H1 (cell line): ENCODE data around the gene WRAP73.

ENCODE experiments used
- CEBPB ChIP-seq: IDR thresholded peaks from 2 replicates; pipeline ENCODE4 v1.6.1; 2012; ENCODE audit warnings: low read depth, low read length
- EP300 ChIP-seq, 2 experiments: IDR thresholded peaks; 1 replicate in 1 of 2; 2 replicates in 1 of 2; pipeline ENCODE4 v1.6.1; 2011 to 2012; ENCODE audit warnings: low read depth in 2 of 2, low read length in 2 of 2, mild to moderate bottlenecking in 2 of 2, borderline replicate concordance in 1 of 2, inconsistent platforms in 1 of 2, moderate library complexity in 1 of 2
- POLR2A ChIP-seq, 2 experiments: IDR thresholded peaks; 1 replicate in 1 of 2; 2 replicates in 1 of 2; pipeline ENCODE4 v1.6.1; 2011; ENCODE audit warnings: low read depth in 2 of 2, low read length in 2 of 2, mild to moderate bottlenecking in 2 of 2; ENCODE audit errors: control extremely low read depth in 1 of 2
- POLR2AphosphoS5 ChIP-seq: IDR thresholded peaks from 2 replicates; pipeline ENCODE4 v1.6.1; 2011; ENCODE audit warnings: low read depth, low read length
- TF ChIP-seq, protein P1 (sequence below), 3 experiments: IDR thresholded peaks; 1 replicate in 2 of 3; 2 replicates in 1 of 3; pipeline versions ENCODE4 v1.5.1 to v1.6.1; 2011; ENCODE audit warnings: low read length in 3 of 3, mild to moderate bottlenecking in 3 of 3, inconsistent platforms in 2 of 3, low read depth in 1 of 3, moderate library complexity in 1 of 3; ENCODE audit not compliant: insufficient read depth in 1 of 3; ENCODE audit errors: control extremely low read depth in 1 of 3

DNA sequence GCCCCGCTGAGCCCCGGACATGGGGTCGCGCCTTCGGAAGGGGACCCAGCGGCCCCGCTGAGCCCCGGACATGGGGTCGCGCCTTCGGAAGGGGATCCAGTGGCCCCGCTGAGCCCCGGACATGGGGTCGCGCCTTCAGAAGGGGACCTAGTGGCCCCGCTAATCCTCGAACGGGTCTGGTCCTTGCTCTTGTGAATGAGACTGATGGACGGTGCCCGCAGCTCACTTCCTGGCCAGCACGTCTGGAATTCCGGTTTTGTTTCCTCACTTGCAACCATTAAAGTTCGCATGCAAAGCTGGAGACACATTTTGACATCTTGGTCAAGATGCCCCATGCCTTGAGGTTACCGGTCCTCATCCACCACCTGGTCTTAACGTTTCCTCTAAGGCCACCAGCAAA, 5.6 kb downstream of the WRAP73 start:
- TF ChIP-seq, protein P1, sequence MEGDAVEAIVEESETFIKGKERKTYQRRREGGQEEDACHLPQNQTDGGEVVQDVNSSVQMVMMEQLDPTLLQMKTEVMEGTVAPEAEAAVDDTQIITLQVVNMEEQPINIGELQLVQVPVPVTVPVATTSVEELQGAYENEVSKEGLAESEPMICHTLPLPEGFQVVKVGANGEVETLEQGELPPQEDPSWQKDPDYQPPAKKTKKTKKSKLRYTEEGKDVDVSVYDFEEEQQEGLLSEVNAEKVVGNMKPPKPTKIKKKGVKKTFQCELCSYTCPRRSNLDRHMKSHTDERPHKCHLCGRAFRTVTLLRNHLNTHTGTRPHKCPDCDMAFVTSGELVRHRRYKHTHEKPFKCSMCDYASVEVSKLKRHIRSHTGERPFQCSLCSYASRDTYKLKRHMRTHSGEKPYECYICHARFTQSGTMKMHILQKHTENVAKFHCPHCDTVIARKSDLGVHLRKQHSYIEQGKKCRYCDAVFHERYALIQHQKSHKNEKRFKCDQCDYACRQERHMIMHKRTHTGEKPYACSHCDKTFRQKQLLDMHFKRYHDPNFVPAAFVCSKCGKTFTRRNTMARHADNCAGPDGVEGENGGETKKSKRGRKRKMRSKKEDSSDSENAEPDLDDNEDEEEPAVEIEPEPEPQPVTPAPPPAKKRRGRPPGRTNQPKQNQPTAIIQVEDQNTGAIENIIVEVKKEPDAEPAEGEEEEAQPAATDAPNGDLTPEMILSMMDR (IDR thresholded peaks at IDR 0.05; ENCODE audit: control extremely low read depth in 1 of 3, insufficient read depth in 1 of 3, low read depth in 1 of 3, low read length in 3 of 3) = no peak
- TF ChIP-seq POLR2AphosphoS5 (no peak), EP300 (IDR thresholded peaks at IDR 0.05; ENCODE audit: borderline replicate concordance in 1 of 2, low read depth in 2 of 2, low read length in 2 of 2) (no peak), POLR2A (IDR thresholded peaks at IDR 0.05; ENCODE audit: control extremely low read depth in 1 of 2, low read depth in 2 of 2, low read length in 2 of 2) (no peak), CEBPB (no peak)
